Bone marrow (tissue), 2 donors: ENCODE results near the gene CDH22.

ENCODE experiments used
- DNase-seq, 2 donors: peaks; one replicate each; lab custom pipeline; 2025; lab: John Stamatoyannopoulos, UW

The CDH22 gene

DNA sequence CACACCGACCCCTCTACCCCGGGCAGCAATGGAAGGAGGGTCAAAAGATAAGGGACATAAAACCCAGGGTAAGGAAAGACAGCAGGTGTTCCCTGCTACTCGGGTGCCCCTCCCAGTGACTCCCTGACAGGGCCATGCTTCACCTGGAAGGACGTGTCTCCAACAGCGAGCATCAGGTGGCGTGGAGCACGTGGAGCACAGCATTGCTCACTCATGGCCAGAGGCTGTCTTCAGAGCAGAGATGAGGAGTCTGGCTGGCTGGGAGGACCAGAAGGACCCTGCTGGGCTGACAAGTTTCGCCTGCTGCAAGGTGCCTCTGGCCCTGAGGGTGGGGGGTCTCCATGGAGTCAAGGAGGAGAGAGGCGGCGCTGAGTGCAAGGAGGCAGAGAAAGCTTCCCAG is 15.3 kb upstream of the CDH22 start:
- no peak for DNase-seq

GRCh38 chr20:46322641-46323040 is 14.3 kb upstream of the CDH22 start:
- no peak for DNase-seq

DNA sequence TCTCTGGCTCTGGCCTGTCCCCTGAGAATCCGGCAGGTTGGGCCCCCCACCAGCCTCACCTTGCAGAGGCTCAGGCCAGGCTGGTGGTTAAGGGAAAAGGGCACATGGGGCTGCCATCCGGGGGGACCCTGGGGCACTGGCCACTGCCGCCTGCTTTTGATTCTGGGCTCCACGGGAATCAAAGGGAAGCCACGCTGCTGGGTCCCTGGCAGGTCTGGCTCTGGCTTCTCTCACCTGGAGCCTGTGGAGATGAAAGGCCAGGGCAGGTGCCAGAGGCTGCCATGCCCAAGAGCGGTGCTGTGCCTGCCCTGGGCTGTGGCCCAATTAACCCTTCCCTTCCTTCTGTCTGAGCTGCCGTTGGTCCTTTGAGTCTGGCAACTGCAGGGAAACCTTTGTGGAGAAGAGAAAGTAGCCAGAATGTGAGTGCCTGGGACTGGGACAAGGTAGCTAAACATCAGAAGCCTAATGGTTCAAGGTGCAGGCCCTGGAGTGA is 9.4 kb upstream of the CDH22 start:
- no peak for DNase-seq

- no peak for DNase-seq
These were observed 8.8 kb upstream of the CDH22 start for GRCh38 chr20:46316984-46317684.

GRCh38 chr20:46315311-46315710 is 7.0 kb upstream of the CDH22 start:
- DNase-seq = no peak

- DNase-seq = no peak
These were observed 4.9 kb upstream of the CDH22 start for GRCh38 chr20:46312945-46313861.

GRCh38 chr20:46312075-46312944 is 4.0 kb upstream of the CDH22 start:
- DNase-seq = no peak

DNA sequence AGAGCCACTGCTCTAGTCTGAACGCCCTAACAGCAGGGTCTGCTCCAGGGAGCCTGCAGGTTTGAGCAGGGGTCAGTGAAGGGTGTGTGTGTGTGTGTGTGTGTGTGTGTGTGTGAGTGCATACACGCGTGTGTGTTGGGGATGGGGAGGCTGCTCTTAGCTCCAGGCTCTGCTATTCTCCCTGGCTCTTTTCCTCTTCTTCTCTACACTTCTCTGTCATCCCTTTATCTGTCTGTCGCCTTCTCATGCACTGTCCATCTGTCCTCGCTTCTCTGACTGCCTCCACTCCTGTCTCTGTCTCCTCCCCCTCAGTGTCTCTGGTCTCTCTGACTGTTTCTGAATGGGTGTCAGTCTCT is 3.4 kb upstream of the CDH22 start:
- DNase-seq = no peak

GRCh38 chr20:46311039-46311650 is 2.8 kb upstream of the CDH22 start:
- no peak for DNase-seq

GRCh38 chr20:46309945-46310344 is 1.6 kb upstream of the CDH22 start:
- no peak for DNase-seq

DNA sequence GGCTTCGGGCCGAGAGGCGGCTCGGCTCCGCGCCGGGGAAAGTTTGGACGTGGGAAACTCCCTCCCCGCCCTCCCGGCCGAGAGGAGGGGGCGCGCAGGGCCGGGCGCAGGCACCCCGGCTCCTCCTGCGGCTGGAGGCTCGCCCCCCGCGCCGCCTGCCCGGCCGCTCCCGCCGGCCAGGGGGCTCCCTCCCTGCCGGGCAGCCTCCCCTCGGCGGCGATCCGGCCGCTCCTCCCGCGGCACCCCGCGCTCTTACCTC is 370 bp downstream of the CDH22 start:
- DNase-seq = no peak

DNA sequence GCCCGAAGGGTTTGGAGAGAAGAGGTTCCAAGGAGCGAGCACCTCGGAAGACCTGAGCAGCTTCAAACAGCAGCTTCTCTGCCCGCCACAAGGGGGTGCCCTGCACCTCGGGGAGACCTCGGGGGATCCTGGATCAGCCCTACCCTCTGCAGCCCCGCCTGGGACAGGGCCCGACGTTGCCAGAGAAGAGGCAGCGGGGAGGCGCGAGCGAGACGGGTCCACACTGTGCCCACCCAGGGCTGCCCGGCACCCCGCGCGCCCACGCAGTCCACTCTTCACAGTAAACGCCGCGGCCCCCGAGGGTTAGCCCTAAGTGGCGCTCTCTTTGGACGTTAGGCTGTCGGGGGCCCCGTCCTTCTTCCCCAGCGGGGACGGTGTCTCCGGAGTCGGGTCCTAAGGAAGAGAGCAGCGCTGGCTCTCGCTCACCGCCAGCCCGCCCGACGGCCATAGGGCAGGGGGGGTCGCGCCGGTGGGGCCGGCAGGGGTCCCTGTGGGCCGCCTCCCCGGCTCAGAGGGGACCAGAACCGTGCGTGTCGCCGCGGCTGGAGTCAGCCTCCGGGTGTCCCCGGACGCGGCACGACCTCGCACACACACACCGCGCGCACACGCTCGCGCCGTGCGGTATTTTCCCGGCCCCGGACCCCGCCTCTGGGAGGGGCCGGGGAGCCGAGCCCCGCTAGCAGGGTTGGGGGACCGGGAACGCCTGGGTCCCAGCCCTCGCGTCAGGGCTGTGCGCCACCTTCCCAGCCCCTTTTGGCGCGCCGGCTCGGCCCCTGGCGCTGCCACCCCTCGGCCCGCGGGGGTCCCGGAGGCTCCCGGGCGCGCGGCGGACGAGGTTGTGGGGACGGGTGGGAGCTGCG is 929 bp downstream of the CDH22 start:
- peak; percentile 38 to 59 for DNase-seq

DNA sequence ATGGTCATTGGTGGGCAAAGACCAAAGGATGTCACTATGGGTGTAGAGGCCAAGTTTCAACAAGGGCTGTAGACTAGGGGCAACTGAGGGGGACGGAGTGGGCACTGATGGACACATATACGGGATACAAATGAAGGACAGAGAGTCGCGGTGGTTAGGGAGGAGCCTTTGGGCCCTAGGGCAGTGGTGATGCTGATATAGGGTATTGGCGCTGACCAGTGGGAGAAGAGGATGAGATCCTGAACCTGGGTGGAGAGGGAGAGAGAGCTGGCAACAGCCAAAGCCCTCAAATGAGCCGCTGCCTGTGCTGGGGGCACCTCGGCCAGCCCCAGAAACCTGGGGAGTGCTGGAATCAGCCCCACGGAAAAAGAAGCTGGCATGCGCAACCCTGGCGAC is 1.6 kb downstream of the CDH22 start:
- DNase-seq = no peak

GRCh38 chr20:46305973-46306360 is 2.3 kb downstream of the CDH22 start:
- DNase-seq = no peak

DNA sequence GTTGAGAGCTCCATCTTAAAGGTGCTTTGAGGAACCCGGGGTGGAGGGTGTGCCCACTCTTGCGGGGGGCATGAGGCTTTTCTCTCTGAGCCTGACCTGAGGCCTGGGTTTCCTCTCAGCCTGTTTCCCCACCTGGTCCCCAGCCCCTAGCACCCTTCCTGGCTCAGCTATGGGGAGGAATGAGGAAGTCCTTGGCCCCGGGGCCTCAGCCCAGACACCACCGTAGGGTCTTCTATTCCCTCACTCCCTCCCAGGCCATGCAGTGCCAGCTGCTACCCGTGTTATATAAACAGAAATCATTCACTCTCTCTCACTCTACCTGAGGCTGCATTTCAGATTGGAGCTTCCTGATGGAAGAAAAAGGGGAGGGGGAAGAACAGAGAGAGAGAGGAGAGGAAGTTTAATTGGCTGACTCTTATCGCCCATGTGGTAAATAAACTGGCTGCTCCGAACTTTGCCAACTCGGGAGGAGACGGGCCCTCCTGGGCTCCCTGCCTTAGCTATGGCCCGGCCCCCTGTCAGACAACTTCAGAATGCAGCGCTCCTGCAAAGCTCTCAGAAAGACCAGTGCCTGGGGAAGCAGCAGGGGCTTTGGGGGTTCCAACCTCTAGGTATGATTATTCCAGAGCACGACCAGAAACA is 2.8 kb downstream of the CDH22 start:
- no peak for DNase-seq

DNA sequence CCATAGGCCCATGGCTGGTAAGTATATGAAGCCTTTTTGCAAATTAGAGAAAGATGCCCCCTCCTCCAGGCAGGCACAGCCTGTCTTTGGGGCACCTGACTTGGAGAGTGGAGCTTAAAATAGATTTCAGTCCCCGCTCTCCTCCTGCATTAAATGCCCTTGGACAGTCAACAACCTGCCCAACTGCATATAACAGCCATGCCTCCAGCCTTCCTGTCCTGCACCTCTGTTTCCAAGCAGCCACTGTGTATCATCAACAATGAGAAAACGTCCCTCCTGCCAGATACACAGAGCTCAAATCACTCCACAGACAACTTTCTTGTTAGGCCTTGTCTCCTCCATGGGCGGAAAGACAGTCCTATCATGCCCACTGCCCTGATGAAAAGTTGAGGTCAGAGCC is 3.4 kb downstream of the CDH22 start:
- DNase-seq = no peak

DNA sequence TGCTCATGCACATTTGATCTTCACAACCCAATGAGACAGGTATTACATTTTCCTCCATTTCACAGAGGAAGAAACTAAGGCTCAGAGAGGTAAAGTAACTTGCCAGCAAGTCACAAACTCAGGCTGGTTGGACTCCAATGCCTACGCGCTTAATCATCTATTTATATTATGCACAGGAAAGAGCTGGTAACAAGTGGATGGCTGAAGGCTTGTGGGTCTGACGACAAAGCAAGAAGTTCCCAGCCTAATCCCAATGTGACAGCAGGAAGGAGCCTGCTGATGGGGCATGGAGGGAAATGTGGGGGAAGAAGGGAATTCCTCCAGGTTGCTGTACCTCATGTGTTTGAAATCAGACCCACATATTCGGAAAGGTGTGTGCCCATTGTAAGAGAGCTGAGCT is 3.9 kb downstream of the CDH22 start:
- DNase-seq = no peak

DNA sequence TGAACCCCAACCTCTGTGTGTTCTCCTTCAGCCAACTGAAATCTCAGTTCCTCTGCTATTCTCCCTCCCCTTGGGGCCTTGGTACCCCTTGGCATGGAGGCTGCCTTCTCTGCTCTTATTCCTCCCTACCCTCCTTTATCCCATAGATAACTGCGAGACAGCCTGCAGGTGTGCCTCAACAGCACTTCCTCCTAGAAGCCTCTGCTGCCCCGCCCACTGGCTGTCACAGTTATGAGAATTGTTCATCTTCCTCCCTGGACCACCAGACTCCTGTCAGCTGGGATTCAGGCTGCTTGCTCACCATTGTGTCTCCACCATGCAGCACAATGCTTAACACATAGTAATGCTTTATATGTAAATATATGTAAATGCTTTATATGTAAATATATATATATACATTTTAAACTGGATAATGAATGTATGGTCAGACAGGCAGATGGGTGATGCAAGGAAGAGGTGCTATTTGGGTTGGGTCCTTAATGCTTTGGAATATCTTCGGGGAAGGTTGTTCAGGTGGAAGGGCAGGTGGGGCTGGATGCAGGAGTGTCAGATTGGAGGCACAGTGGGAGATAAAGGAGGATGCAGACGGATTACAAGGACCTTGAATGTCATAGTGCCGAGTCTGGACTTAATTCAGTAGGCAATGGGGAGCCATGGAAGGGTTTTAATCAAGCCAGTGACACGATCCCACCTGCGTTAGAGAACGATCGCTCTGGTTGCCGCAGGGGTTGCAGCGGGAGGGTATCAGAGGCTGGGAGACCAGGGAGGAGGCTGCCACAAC is 4.9 kb downstream of the CDH22 start:
- no peak for DNase-seq

- no peak for DNase-seq
These were observed 6.2 kb downstream of the CDH22 start for GRCh38 chr20:46302106-46302505.

DNA sequence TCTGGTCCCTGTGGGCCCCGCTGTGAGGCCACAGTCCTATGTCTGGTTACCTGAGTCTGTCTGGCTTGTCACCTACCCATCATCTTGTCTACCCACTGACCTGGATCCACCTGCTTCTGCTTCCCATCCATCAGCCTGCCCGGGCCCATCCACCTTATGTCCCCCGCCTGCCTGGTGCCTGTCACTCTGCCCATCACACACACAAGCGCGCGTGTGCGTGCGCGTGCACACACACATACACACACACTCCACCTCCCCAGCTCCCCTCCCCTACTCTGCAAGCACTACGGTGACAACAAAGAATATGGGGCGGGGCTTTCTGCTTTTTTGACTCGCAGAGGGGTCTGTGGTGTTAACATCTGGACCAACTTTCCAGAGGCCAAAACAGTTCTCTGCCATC is 8.0 kb downstream of the CDH22 start:
- no peak for DNase-seq
